SK-N-SH (cell line): Measurements from ENCODE around the gene ZNF462. TPM values are rescaled to one million over a fixed set of nuclear protein-coding genes. Genes with fewer than 3 reads are reported as not detected.

Experiments used
- CTCF ChIA-PET: fragments of 300-600, 350-600 bp; formaldehyde crosslinking; extraction: SDS; loops from one replicate; lab custom pipeline; 2021; lab: Yijun Ruan, JAX
- POLR2A ChIA-PET: fragments of 350-600 bp; sonication (Branson Sonifier 250); formaldehyde crosslinking; extraction: SDS; loops from one replicate; lab custom pipeline; 2020; ENCODE audit warnings: antibody characterized with exemption, inconsistent platforms; lab: Yijun Ruan, JAX
- DNase-seq: peaks from one replicate; pipeline ENCODE4 v3.0.0; 2012
- H2AFZ ChIP-seq: fragments of 200-600 bp; sonication (generic); 2 replicates; pipeline ENCODE4 v1.8.1; 2016; ENCODE audit warnings: antibody characterized with exemption, mild to moderate bottlenecking, low read depth
- H3F3A ChIP-seq: fragments of 200-600 bp; sonication (generic); replicated peaks from 2 replicates; pipeline ENCODE3; 2016; ENCODE audit warnings: antibody characterized with exemption, mild to moderate bottlenecking; ENCODE audit not compliant: insufficient read depth
- H3K27ac ChIP-seq, 2 experiments: fragments of 200-500 bp in 1 of 2; fragments of 200-600 bp in 1 of 2; sonication (Bioruptor generic) in 1 of 2; sonication (generic), shearing (Covaris generic) in 1 of 2; 2 replicates each; pipeline versions ENCODE4 v1.5.1 to v1.6.1; 2014 to 2016; ENCODE audit warnings: low read depth in 2 of 2, inconsistent platforms in 1 of 2, low read length in 1 of 2, mild to moderate bottlenecking in 1 of 2, mixed read lengths in 1 of 2
- H3K27me3 ChIP-seq: fragments of 200-600 bp; sonication (generic), shearing (Covaris generic); 2 replicates; pipeline ENCODE4 v1.6.1; 2016; ENCODE audit warnings: mixed run types; ENCODE audit not compliant: insufficient read depth
- H3K36me3 ChIP-seq, 2 experiments: fragments of 200-500 bp in 1 of 2; fragments of 200-600 bp in 1 of 2; sonication (Bioruptor generic) in 1 of 2; sonication (generic) in 1 of 2; replicated peaks in 1 of 2; 2 replicates each; pipeline versions ENCODE3 to v1.5.1; 2014 to 2016; ENCODE audit warnings: low read length in 1 of 2, mild to moderate bottlenecking in 1 of 2; ENCODE audit not compliant: insufficient read depth in 2 of 2, control insufficient read depth in 1 of 2
- H3K4me1 ChIP-seq, 2 experiments: fragments of 200-500 bp in 1 of 2; fragments of 200-600 bp in 1 of 2; sonication (Bioruptor generic) in 1 of 2; sonication (generic), shearing (Covaris generic) in 1 of 2; 2 replicates each; pipeline versions ENCODE4 v1.5.1 to v1.6.1; 2014 to 2016; ENCODE audit warnings: low read depth in 1 of 2, low read length in 1 of 2, mixed run types in 1 of 2; ENCODE audit not compliant: insufficient read depth in 2 of 2, control insufficient read depth in 1 of 2
- H3K4me2 ChIP-seq: fragments of 200-600 bp; sonication (generic), shearing (Covaris generic); 2 replicates; pipeline ENCODE4 v1.6.1; 2017; ENCODE audit warnings: mixed run types
- H3K4me3 ChIP-seq, 2 experiments: fragments of 200-500 bp in 1 of 2; fragments of 200-600 bp in 1 of 2; sonication (Bioruptor generic) in 1 of 2; sonication (generic), shearing (Covaris generic) in 1 of 2; 2 replicates each; pipeline versions ENCODE4 v1.5.1 to v1.8.1; 2014 to 2016; ENCODE audit warnings: low read depth in 2 of 2, inconsistent platforms in 1 of 2, low read length in 1 of 2, mild to moderate bottlenecking in 1 of 2, mixed read lengths in 1 of 2, moderate library complexity in 1 of 2
- H3K79me2 ChIP-seq: fragments of 200-600 bp; sonication (generic); 2 replicates; pipeline ENCODE4 v1.8.1; 2017; ENCODE audit warnings: mild to moderate bottlenecking; ENCODE audit not compliant: insufficient read depth
- H3K9ac ChIP-seq: fragments of 200-600 bp; sonication (generic); 2 replicates; pipeline ENCODE4 v1.6.1; 2017; ENCODE audit warnings: mixed run types
- H3K9me2 ChIP-seq: fragments of 200-600 bp; sonication (generic); 2 replicates; pipeline ENCODE4 v1.6.1; 2017; ENCODE audit warnings: mixed run types
- H3K9me3 ChIP-seq: fragments of 200-600 bp; sonication (generic); 2 replicates; pipeline ENCODE4 v1.6.1; 2017; ENCODE audit warnings: mixed run types, mild to moderate bottlenecking, moderate library complexity
- H4K20me1 ChIP-seq: fragments of 200-600 bp; sonication (generic); 2 replicates; pipeline ENCODE4 v1.6.1; 2017; ENCODE audit warnings: mild to moderate bottlenecking, mixed run types; ENCODE audit not compliant: insufficient read depth
- CHD2 ChIP-seq: fragments of 150-350 bp; IDR thresholded peaks from 2 replicates; pipeline ENCODE4 v1.6.1; 2018; ENCODE audit warnings: low read length; ENCODE audit not compliant: partially characterized antibody
- ELF1 ChIP-seq: IDR thresholded peaks from 2 replicates; pipeline ENCODE4 v1.4.0; 2012
- EP300 ChIP-seq, 2 experiments: IDR thresholded peaks; 2 replicates each; pipeline versions ENCODE4 v1.4.0 to v1.6.1; 2012; ENCODE audit warnings: borderline replicate concordance in 1 of 2, low read depth in 1 of 2, low read length in 1 of 2
- EZH2phosphoT487 ChIP-seq: fragments of 200-600 bp; sonication (generic); IDR thresholded peaks from 2 replicates; pipeline ENCODE4 v1.6.1; 2017; ENCODE audit warnings: low read depth, mixed run types, mild to moderate bottlenecking, antibody characterized with exemption, moderate library complexity, borderline replicate concordance
- FOSL2 ChIP-seq: IDR thresholded peaks from 2 replicates; pipeline ENCODE4 v1.4.0; 2012; ENCODE audit warnings: low read depth, mild to moderate bottlenecking, moderate library complexity, borderline replicate concordance
- FOXJ3 ChIP-seq: sonication (generic); formaldehyde crosslinking; IDR thresholded peaks from 2 replicates; pipeline ENCODE4 v1.5.1; 2020; ENCODE audit warnings: mild to moderate bottlenecking, missing genetic modification reagents
- GABPA ChIP-seq: IDR thresholded peaks from 2 replicates; pipeline ENCODE4 v1.4.0; 2012; ENCODE audit warnings: low read depth, mild to moderate bottlenecking
- GATA2 ChIP-seq: sonication (generic); formaldehyde crosslinking; IDR thresholded peaks from 2 replicates; pipeline ENCODE4 v1.5.0; 2020; ENCODE audit warnings: mild to moderate bottlenecking, missing genetic modification reagents
- JUND ChIP-seq: IDR thresholded peaks from 2 replicates; pipeline ENCODE4 v1.4.0; 2012
- NFIC ChIP-seq: IDR thresholded peaks from 2 replicates; pipeline ENCODE4 v1.4.0; 2012; ENCODE audit warnings: borderline replicate concordance
- NRF1 ChIP-seq: IDR thresholded peaks from 2 replicates; pipeline ENCODE4 v1.6.1; 2012; ENCODE audit warnings: low read depth, mild to moderate bottlenecking, low read length
- RAD21 ChIP-seq: IDR thresholded peaks from 2 replicates; pipeline ENCODE4 v1.6.1; 2012; ENCODE audit warnings: mild to moderate bottlenecking, low read length
- RFX5 ChIP-seq: IDR thresholded peaks from 2 replicates; pipeline ENCODE4 v1.6.1; 2012; ENCODE audit warnings: mild to moderate bottlenecking, improper control_type of control experiment, low read length
- TEAD4 ChIP-seq: IDR thresholded peaks from 2 replicates; pipeline ENCODE4 v1.4.0; 2012; ENCODE audit warnings: mild to moderate bottlenecking, borderline replicate concordance; ENCODE audit not compliant: insufficient read depth
- WGBS: methylation state at CpG from one replicate; pipeline ENCODE4 v1.1.6; 2017; ENCODE audit warnings: low lambda C conversion rate; 5-methylcytosine and 5-hydroxymethylcytosine counted together
- polyA plus RNA-seq, 3 experiments: library from polyadenylated mRNA; depleted of rRNA; stranded (reverse); fragments of >200 nt; gene quantifications; 2 replicates each; pipeline ENCODE4 v1.2.3, GENCODE V29; 2012
- TF ChIP-seq, protein P1 (sequence below): IDR thresholded peaks from 2 replicates; pipeline ENCODE4 v1.4.0; 2012; ENCODE audit warnings: low read depth, borderline replicate concordance
- TF ChIP-seq, protein P2 (sequence below): IDR thresholded peaks from 2 replicates; pipeline ENCODE4; 2012
- TF ChIP-seq, protein P3 (sequence below): IDR thresholded peaks from 2 replicates; pipeline ENCODE4 v1.4.0; 2012; ENCODE audit warnings: low read depth, borderline replicate concordance
- TF ChIP-seq, protein P4 (sequence below): fragments of 200-600 bp; sonication (generic); IDR thresholded peaks from 2 replicates; pipeline ENCODE4 v1.6.1; 2017; ENCODE audit warnings: antibody characterized with exemption, mild to moderate bottlenecking, moderate library complexity
- TF ChIP-seq, protein P5 (sequence below): fragments of 150-350 bp; IDR thresholded peaks from 2 replicates; pipeline ENCODE4 v1.6.1; 2016; ENCODE audit warnings: mild to moderate bottlenecking, low read depth, low read length

Gene ZNF462
- polyA plus RNA-seq, 1 of the 3 experiments (the other 2 are of a cell fraction): 5.2 TPM

DNA sequence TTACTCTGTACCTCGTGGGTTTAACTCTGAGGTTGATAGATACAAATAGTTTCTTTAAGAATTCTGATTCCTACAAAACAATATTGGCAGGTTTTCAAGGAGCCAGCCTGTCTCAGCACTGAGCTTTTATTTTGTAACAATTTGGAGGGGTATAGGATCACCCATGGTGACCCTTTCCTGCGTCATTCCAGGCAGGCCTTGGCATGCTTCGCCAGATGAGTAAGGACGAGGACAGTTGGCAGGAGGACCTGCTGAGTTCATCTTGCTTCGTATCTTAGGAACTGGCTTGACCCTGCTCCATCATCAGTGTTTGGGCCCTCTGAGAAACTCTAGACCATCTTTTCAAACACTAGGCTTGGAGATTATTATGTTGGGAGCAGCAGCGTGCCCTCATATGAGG is 17.9 kb downstream of the ZNF462 start:
- Histone ChIP-seq H3F3A (peaks cover 3% of the 10 kb centered on the region), H3K27ac (no peak overlapping the region; a peak in 1 of 4 replicates), H3K9me3 (no peaks in the 10 kb centered on the region), H3K27me3 (no peaks in the 10 kb centered on the region), H3K9me2 (no peaks in the 10 kb centered on the region), H3K36me3 (peaks cover 0 to 8% of the 10 kb centered on the region in 2 experiments), H3K4me2 (no peak overlapping the region), H3K79me2 (peaks cover 71% of the 10 kb centered on the region), H4K20me1 (no peaks in the 10 kb centered on the region), H3K4me1 (peaks cover 12 to 34% of the 10 kb centered on the region in 2 experiments), H3K4me3 (no peak overlapping the region; a peak in 1 of 4 replicates), H3K9ac (no peak overlapping the region), H2AFZ (no peak overlapping the region)
- CTCF ChIA-PET: no interaction called here
- no peak for DNase-seq
- POLR2A ChIA-PET: interaction anchor here (2.0 kb wide), 1 partner anchor 17 kb away, joined by 10 read pairs; no protein-coding TSS in a partner anchor
- TF ChIP-seq RAD21: no peak
- no peak for TF ChIP-seq RFX5
- TF ChIP-seq, protein P1, sequence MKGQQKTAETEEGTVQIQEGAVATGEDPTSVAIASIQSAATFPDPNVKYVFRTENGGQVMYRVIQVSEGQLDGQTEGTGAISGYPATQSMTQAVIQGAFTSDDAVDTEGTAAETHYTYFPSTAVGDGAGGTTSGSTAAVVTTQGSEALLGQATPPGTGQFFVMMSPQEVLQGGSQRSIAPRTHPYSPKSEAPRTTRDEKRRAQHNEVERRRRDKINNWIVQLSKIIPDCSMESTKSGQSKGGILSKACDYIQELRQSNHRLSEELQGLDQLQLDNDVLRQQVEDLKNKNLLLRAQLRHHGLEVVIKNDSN: no peak
- TF ChIP-seq, protein P2, sequence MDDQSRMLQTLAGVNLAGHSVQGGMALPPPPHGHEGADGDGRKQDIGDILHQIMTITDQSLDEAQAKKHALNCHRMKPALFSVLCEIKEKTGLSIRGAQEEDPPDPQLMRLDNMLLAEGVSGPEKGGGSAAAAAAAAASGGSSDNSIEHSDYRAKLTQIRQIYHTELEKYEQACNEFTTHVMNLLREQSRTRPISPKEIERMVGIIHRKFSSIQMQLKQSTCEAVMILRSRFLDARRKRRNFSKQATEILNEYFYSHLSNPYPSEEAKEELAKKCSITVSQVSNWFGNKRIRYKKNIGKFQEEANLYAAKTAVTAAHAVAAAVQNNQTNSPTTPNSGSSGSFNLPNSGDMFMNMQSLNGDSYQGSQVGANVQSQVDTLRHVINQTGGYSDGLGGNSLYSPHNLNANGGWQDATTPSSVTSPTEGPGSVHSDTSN: no peak
- TF ChIP-seq, protein P3, sequence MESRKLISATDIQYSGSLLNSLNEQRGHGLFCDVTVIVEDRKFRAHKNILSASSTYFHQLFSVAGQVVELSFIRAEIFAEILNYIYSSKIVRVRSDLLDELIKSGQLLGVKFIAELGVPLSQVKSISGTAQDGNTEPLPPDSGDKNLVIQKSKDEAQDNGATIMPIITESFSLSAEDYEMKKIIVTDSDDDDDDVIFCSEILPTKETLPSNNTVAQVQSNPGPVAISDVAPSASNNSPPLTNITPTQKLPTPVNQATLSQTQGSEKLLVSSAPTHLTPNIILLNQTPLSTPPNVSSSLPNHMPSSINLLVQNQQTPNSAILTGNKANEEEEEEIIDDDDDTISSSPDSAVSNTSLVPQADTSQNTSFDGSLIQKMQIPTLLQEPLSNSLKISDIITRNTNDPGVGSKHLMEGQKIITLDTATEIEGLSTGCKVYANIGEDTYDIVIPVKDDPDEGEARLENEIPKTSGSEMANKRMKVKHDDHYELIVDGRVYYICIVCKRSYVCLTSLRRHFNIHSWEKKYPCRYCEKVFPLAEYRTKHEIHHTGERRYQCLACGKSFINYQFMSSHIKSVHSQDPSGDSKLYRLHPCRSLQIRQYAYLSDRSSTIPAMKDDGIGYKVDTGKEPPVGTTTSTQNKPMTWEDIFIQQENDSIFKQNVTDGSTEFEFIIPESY: no peak
- no peak for TF ChIP-seq FOXJ3 (CRISPR knock-in tag)
- TF ChIP-seq, protein P4, sequence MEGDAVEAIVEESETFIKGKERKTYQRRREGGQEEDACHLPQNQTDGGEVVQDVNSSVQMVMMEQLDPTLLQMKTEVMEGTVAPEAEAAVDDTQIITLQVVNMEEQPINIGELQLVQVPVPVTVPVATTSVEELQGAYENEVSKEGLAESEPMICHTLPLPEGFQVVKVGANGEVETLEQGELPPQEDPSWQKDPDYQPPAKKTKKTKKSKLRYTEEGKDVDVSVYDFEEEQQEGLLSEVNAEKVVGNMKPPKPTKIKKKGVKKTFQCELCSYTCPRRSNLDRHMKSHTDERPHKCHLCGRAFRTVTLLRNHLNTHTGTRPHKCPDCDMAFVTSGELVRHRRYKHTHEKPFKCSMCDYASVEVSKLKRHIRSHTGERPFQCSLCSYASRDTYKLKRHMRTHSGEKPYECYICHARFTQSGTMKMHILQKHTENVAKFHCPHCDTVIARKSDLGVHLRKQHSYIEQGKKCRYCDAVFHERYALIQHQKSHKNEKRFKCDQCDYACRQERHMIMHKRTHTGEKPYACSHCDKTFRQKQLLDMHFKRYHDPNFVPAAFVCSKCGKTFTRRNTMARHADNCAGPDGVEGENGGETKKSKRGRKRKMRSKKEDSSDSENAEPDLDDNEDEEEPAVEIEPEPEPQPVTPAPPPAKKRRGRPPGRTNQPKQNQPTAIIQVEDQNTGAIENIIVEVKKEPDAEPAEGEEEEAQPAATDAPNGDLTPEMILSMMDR: no peak
- no peak for TF ChIP-seq NFIC
- no peak for TF ChIP-seq FOSL2
- TF ChIP-seq CHD2: no peak
- no peak for TF ChIP-seq ELF1
- TF ChIP-seq TEAD4: no peak
- TF ChIP-seq EP300 (IDR thresholded peaks at IDR 0.05; ENCODE audit: borderline replicate concordance in 1 of 2, low read depth in 1 of 2, low read length in 1 of 2): no peak
- TF ChIP-seq, protein P5, sequence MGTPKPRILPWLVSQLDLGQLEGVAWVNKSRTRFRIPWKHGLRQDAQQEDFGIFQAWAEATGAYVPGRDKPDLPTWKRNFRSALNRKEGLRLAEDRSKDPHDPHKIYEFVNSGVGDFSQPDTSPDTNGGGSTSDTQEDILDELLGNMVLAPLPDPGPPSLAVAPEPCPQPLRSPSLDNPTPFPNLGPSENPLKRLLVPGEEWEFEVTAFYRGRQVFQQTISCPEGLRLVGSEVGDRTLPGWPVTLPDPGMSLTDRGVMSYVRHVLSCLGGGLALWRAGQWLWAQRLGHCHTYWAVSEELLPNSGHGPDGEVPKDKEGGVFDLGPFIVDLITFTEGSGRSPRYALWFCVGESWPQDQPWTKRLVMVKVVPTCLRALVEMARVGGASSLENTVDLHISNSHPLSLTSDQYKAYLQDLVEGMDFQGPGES: no peak
- TF ChIP-seq EZH2phosphoT487: no peak
- TF ChIP-seq GATA2 (CRISPR knock-in tag): no peak
- TF ChIP-seq GABPA: no peak
- TF ChIP-seq NRF1: no peak
- TF ChIP-seq JUND: no peak
- WGBS: 79% methylated on average over 6 of the region's 6 CpGs
